Mesothelial cell of epicardium (in vitro differentiated cells): ENCODE data around the gene MPDU1. TPM values are rescaled to one million over a fixed set of nuclear protein-coding genes. Genes with fewer than 3 reads are reported as not detected.

Experiments used
- DNase-seq, 2 experiments: peaks; one replicate each; pipeline ENCODE4 v3.0.0; 2021; ENCODE audit warnings: low spot score in 2 of 2; ENCODE audit not compliant: unreplicated experiment in 2 of 2
- H3K27ac Mint-ChIP-seq: 2 replicates; pipeline ENCODE4 v1.8.0; 2021; ENCODE audit warnings: mixed read lengths
- H3K27me3 Mint-ChIP-seq: 2 replicates; pipeline ENCODE4 v1.8.0; 2021; ENCODE audit warnings: low read depth, mixed read lengths
- H3K36me3 Mint-ChIP-seq: 2 replicates; pipeline ENCODE4 v1.8.0; 2021; ENCODE audit warnings: mixed read lengths
- H3K4me1 Mint-ChIP-seq: 2 replicates; pipeline ENCODE4 v1.8.0; 2021; ENCODE audit warnings: mixed read lengths
- H3K4me3 Mint-ChIP-seq: 2 replicates; pipeline ENCODE4 v1.8.0; 2021; ENCODE audit warnings: mild to moderate bottlenecking, moderate library complexity, mixed read lengths
- H3K9me3 Mint-ChIP-seq: 2 replicates; pipeline ENCODE4 v1.8.0; 2021; ENCODE audit warnings: mixed read lengths
- CTCF ChIP-seq: fragments of 200-600 bp; sonication (generic); IDR thresholded peaks from one replicate; pipeline ENCODE4 v1.5.0; 2021; ENCODE audit warnings: antibody characterized with exemption; ENCODE audit not compliant: unreplicated experiment
- total RNA-seq: library from RNA; stranded (reverse); gene quantifications from 3 replicates; pipeline ENCODE4 v1.2.1, GENCODE V29; 2021

Gene MPDU1
- total RNA-seq, 1 donor from 2014 or later = 44.8 TPM

GRCh38 chr17:7612294-7612640, 28.6 kb downstream of the MPDU1 start:
- Mint-ChIP-seq H3K27me3 (no peaks in the 10 kb centered on the region), H3K36me3 (peaks cover 3% of the 10 kb centered on the region), H3K4me3 (peak overlapping the region; percentile 88), H3K27ac (peak overlapping the region; percentile 86), H3K9me3 (no peaks in the 10 kb centered on the region), H3K4me1 (peaks cover 35% of the 10 kb centered on the region)
- no peak for DNase-seq
- TF ChIP-seq CTCF = no peak

- H3K4me3 Mint-ChIP-seq = peak overlapping the region; percentile 88
- no peak for TF ChIP-seq CTCF
- peak overlapping the region; percentile 90 for H3K27ac Mint-ChIP-seq
- H3K27me3 Mint-ChIP-seq = no peaks in the 10 kb centered on the region
- no peak for DNase-seq
- peaks cover 35% of the 10 kb centered on the region for H3K4me1 Mint-ChIP-seq
- no peaks in the 10 kb centered on the region for H3K9me3 Mint-ChIP-seq
- peaks cover 3% of the 10 kb centered on the region for H3K36me3 Mint-ChIP-seq
Measured at GRCh38 chr17:7613769-7614424, 30.2 kb downstream of the MPDU1 start.

- TF ChIP-seq CTCF = peak; percentile 56
- no peaks in the 10 kb centered on the region for H3K9me3 Mint-ChIP-seq
- peaks cover 35% of the 10 kb centered on the region for H3K4me1 Mint-ChIP-seq
Measured at GRCh38 chr17:7614425-7615264, 31.0 kb downstream of the MPDU1 start, which contains the start of gene FXR2. FXR2 (minus strand) TSS chr17:7614897; CDS start chr17:7614532, 365 bp downstream.

GRCh38 chr17:7615265-7615747, 31.7 kb downstream of the MPDU1 start:
- H3K27ac Mint-ChIP-seq = peak overlapping the region; percentile 94
- H3K4me1 Mint-ChIP-seq = peaks cover 35% of the 10 kb centered on the region
- DNase-seq = no peak
- H3K9me3 Mint-ChIP-seq = no peaks in the 10 kb centered on the region
- H3K4me3 Mint-ChIP-seq = peak overlapping the region; percentile 69
- no peak for TF ChIP-seq CTCF
- H3K36me3 Mint-ChIP-seq = peaks cover 3% of the 10 kb centered on the region
- no peaks in the 10 kb centered on the region for H3K27me3 Mint-ChIP-seq

More at GRCh38 chr17:7614425-7615264, 31.0 kb downstream of the MPDU1 start, which contains the start of gene FXR2:
- H3K36me3 Mint-ChIP-seq = peaks cover 3% of the 10 kb centered on the region
- peak within 1 kb of the TSS; percentile 88 for H3K4me3 Mint-ChIP-seq
- DNase-seq = peak; percentile 99 to 100
- H3K27me3 Mint-ChIP-seq = no peaks in the 10 kb centered on the region
- H3K27ac Mint-ChIP-seq = peak within 1 kb of the TSS; percentile 94

- Mint-ChIP-seq H3K27ac (no peak overlapping the region), H3K36me3 (no peaks in the 10 kb centered on the region), H3K9me3 (no peaks in the 10 kb centered on the region), H3K4me3 (no peak overlapping the region), H3K27me3 (no peaks in the 10 kb centered on the region), H3K4me1 (peaks cover 6% of the 10 kb centered on the region)
- no peak for TF ChIP-seq CTCF
- DNase-seq = no peak
Measured at GRCh38 chr17:7618608-7619007, 35.0 kb downstream of the MPDU1 start.
